Hepatic stellate cell (primary cell): ENCODE results near the gene PLEKHG2.

Experiments used
- DNase-seq: peaks from one replicate; pipeline ENCODE4 v3.0.0; 2011; ENCODE audit warnings: low spot score

Gene PLEKHG2

GRCh38 chr19:39405958-39406655 lies 6.4 kb upstream of the PLEKHG2 start:
- no peak for DNase-seq

DNA sequence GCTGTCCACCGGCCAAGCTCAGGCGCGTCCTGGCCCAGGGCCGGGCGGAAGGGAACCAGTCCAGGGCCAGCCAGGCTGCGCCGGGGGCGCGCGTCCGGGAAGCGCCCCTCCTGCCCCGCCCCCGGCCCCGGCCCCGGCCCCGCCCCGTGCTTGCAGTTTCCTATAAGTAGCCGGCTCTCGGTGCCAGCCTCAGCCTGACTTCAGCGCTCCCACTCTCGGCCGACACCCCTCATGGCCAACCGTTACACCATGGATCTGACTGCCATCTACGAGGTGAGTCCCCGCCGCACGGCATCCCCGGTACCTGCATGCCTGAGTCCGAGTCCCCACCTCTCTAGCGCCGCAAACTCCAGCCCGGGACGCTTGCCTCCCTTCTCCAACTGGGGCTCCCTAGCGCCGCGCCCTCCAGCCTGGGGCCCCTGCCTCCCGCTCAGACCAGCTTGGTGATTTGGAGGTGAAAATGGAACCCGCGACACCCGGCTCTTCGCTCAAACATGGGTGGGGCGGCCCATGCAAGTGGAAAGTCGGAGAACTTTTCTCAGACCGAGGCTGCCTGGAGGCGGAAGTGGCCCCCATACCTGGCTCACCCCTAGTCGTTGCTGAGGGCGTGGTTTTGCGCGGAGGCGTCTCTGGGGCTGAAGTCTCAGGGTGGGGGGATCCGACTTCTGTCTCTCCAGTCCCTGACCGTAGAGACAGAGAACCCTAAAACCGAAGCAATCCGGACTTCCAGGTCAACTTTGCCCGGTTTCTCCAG lies 5.6 kb upstream of the PLEKHG2 start, which contains the start of gene ZFP36:
ZFP36 (plus strand) TSS at position 192 of the 754 bp plus-strand sequence; CDS start at position 250, 58 bp downstream.
- DNase-seq: peak; percentile 89

DNA sequence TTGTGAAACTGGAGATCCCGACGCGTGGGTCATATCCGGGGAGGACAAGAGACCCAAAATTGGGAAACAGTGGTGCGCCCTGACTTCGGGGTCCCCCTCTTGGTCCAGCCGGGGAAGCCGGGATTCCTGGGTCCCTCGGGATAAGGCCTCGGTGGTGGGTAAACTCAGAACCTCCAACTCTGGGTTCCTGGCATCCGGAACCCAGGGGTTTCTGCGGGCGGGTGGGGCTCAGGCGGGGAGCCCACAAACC lies 5.1 kb upstream of the PLEKHG2 start:
- no peak for DNase-seq

DNA sequence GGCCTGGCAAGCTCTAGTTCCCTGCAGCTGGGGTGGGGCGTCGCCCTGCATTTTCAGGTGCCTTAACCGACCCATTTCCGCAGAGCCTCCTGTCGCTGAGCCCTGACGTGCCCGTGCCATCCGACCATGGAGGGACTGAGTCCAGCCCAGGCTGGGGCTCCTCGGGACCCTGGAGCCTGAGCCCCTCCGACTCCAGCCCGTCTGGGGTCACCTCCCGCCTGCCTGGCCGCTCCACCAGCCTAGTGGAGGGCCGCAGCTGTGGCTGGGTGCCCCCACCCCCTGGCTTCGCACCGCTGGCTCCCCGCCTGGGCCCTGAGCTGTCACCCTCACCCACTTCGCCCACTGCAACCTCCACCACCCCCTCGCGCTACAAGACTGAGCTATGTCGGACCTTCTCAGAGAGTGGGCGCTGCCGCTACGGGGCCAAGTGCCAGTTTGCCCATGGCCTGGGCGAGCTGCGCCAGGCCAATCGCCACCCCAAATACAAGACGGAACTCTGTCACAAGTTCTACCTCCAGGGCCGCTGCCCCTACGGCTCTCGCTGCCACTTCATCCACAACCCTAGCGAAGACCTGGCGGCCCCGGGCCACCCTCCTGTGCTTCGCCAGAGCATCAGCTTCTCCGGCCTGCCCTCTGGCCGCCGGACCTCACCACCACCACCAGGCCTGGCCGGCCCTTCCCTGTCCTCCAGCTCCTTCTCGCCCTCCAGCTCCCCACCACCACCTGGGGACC lies 4.6 kb upstream of the PLEKHG2 start:
- no peak for DNase-seq

DNA sequence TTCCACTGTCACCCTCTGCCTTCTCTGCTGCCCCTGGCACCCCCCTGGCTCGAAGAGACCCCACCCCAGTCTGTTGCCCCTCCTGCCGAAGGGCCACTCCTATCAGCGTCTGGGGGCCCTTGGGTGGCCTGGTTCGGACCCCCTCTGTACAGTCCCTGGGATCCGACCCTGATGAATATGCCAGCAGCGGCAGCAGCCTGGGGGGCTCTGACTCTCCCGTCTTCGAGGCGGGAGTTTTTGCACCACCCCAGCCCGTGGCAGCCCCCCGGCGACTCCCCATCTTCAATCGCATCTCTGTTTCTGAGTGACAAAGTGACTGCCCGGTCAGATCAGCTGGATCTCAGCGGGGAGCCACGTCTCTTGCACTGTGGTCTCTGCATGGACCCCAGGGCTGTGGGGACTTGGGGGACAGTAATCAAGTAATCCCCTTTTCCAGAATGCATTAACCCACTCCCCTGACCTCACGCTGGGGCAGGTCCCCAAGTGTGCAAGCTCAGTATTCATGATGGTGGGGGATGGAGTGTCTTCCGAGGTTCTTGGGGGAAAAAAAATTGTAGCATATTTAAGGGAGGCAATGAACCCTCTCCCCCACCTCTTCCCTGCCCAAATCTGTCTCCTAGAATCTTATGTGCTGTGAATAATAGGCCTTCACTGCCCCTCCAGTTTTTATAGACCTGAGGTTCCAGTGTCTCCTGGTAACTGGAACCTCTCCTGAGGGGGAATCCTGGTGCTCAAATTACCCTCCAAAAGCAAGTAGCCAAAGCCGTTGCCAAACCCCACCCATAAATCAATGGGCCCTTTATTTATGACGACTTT lies 3.9 kb upstream of the PLEKHG2 start:
- DNase-seq: no peak

DNA sequence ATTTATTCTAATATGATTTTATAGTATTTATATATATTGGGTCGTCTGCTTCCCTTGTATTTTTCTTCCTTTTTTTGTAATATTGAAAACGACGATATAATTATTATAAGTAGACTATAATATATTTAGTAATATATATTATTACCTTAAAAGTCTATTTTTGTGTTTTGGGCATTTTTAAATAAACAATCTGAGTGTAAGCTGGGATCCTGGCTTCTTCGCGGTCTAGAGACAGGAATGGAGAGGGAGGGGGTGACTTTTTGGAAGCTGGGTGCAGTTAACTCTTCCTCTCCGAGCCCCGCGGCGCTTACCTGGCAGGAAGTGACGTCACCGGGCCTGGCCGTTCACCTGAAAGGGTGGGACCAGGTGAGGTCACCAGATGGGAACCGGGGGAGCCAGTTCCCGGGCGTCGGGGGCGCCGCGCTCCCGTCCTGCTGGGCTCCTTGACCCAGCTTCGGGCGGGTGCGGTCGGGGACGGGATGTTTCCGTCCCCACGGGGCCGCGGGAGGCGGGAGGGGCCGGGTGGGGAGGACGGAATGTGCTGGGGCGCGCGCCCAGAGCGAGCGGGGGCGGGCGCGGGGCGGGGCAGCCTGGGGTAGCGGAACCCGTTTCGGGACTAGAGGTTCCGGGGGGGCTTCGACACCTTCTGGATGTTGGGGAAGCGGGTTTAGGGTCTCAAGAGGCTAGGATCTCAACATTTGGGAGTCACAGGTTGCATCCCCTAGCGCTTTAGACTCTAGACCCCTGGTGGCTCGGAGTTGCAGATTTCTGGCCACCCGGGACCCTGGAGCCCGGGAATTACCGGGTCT lies 3.1 kb upstream of the PLEKHG2 start:
- peak; percentile 85 for DNase-seq

DNA sequence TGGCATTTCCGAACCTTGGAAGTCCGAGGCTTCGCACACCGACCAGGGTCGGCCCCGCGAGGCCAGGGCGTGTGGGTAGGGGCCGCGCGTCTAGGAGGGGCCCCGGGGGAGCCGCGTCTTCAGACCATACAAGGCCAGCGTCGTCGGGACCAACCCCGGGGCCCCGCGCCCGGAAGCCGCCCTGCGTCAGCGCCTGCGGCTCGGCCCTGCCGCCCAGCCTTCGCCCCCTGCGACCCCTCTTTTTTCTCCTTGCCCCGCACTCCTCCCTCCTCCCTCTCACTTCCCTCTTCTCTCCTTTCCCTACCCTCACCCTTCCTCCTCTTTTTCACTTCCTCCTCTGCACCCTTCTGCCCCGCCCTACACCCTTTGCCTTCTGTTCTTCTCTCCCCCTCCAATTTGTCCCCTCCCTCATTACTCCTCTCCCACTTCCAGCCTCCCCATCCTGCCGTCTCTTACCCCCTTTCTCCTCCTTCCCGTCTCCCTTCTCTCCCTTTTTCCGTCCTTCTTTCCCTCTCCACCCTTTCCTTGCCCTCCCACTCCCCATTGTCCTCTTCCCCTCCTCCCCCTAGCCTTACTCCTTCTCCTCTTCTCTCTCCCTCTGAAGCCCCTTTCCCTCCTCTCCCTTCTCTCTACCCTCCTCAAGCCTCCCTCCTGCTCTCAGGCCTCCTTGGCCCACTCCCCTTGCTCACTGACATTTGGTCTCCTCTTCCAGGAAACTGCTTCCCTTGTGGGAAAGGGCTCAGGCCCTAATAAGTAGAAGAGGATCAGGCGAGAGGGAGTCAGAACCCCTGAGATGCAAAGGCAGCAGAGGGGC lies 2.2 kb upstream of the PLEKHG2 start:
- peak; percentile 69 for DNase-seq

GRCh38 chr19:39410831-39411080 lies 1.7 kb upstream of the PLEKHG2 start:
- no peak for DNase-seq

GRCh38 chr19:39411081-39411831 lies 1.2 kb upstream of the PLEKHG2 start:
- DNase-seq: no peak

DNA sequence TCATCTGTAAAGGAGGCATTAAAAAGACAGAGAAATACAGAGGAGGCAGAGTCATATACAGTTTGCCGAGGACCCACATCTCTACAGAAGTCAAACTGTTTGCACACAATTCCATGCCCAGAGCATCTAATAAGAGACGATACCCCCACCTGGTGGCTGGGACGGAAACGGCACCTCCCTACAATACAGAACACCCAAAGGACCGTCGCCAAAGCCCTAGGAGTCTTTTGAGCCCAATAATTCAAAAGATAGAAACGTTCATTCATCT lies 703 bp upstream of the PLEKHG2 start:
- DNase-seq: peak; percentile 86

DNA sequence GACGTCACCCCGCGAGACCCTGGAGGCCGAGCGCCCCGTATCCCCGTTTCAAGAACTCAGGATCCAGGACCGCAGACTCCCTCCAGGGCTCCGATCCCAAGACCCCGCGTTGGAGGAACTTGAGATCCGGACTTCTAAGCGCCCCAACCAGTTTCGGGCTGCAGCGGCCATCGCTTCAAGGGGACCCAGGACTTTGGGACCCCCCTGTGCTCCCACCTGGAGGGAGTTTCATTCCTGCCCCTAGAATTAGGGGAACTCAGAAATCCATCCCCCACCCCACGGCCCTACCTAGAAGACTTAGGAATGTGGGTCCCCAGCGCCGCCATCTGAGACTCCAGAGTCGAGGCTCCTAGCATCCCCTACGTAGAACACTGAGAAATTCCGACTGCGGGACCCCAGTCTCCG lies 400 bp downstream of the PLEKHG2 start:
- DNase-seq: no peak

DNA sequence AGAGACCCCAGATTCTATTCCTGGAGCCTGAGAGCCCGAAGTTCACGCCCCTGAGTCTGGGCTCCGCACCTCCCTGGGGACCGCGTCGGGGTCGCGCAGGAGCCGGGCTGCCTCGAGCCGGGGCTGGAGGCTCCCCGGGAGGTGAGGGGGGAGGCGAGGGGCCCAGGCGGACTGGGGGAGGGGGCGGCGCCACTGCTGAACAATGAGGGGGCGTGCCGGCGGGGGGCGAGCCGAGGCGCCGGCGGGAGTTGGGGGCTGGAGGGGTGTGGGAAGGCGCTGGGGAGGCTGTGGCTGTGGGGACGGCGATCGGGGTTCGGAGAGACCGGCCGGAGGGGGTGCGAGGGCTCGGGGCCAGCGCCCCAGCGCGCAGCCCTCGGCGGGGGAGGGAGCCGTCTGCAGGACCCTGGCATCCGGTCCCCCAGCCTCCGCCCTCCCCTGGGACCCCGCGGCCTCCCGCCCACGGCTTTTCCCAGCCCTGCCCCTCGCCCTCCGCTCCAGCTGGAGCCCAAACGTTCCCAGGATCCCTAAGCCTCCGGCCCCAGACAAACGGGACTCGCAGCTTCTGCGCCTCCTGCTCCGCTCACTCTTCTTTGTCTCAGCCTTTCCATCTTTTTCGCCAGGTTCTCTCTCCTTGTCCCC lies 922 bp downstream of the PLEKHG2 start:
- peak; percentile 80 for DNase-seq

DNA sequence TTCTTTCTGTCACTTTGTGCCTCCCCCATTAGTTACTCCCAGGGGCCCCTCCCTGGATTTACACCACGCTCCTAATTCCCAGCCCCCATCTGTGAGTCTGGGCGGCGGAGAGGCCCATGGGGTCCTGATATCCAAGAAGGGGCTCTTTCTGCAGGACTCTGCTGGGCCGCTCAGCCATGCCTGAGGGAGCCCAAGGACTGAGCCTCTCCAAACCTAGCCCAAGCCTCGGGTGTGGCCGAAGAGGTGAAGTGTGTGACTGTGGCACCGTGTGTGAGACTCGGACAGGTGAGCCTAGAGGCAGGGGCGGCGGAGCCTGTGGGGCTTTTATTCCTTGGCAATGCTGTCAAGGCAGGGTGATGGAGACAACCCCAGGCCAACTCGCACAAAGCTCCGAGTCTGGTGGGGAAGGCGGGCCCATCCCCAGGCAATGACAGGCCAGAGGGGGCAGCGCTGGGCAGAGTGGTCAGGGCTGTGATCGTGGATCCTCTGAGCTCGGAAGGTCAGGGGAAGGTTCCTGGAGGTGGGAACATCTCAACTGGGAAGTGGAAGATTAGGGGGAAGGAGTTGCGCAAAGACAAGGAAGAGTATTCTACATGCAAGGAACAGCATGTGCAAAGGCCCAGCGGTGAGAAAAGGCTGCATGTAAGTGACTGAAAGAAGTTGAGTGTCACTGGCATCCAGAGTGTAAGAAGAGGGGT lies 1.6 kb downstream of the PLEKHG2 start:
- DNase-seq: peak; percentile 59

DNA sequence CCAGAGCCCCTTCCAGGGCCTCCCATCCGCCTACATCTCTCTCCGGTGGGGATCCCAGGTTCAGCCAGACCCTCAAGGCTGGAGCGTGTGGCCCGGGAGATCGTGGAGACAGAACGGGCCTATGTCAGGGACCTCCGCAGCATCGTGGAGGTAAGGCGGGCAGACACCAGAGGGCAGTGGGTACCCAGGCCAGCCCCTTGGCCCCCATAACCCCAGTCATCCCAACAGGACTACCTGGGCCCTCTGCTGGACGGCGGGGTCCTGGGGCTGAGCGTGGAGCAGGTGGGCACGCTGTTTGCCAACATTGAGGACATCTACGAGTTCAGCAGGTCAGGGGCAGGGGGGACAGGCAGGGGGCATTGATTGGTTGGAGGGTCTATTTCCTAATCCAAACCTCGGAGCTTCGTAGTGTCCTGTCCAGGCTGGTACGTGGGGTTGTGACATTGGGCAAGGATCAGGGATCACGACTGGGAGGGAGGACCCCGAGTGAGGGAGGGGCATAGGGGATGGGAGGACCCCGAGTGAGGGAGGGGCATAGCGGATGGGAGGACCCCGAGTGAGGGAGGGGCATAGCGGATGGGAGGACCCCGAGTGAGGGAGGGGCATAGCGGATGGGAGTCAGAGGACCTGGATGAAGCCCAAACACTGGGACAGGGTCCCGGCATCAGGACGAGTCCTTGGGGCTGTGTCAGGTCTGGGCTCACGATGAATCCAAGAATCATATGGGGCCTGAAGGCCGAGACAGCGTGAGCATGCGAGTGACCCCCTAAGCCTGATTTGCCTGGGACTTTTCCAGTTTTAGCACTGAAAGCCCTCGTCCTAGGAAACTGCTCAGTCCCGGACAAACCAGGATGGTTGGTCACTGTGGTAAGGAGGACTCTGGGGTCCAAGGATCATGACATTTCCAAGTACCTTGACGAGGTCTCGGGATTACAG lies 2.9 kb downstream of the PLEKHG2 start:
- no peak for DNase-seq

DNA sequence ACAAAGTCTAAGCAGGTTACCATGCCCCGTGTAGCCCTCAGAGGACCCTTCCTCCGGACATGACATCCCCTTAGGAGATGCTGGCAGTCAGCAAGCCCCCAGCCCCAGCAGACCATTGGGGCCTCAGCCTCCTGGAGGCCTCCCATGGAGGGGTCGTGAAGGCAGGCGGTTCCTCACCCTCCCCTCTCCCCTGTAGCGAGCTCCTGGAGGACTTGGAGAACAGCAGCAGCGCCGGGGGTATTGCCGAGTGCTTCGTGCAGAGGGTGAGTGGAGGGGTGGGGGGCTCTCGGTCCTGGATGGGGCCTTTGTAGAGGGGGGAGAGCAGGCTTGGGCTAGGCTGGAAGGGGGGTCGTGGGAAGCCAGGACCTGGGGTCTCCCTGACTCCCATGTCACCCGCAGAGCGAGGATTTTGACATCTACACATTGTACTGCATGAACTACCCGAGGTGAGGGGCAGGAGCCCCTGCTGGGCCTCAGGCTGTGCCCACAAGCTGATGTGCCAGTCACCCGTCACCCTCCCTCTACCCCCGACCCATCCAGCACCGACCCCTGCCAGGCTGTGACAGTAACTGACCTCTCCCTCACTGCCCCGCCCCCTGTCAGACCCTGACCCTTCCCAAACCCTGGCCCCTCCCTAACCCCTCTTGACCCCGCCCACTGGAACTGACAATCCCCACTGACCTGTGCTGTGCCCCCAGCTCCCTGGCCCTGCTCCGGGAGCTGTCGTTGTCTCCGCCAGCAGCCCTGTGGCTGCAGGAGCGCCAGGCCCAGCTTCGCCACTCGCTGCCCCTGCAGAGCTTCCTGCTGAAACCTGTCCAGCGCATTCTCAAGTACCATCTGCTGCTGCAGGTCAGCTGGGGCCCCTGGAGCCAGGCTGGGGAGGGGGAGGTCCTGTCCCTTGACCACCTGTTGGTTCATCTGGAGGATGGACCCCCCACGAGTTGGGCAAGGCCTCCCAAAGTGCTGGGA lies 4.0 kb downstream of the PLEKHG2 start:
- no peak for DNase-seq

- DNase-seq: no peak
These were observed 5.2 kb downstream of the PLEKHG2 start for GRCh38 chr19:39417463-39418181.
